KMS-11 (cell line): ENCODE measurements around the gene SLC12A8.

Experiments used
- H2AFZ ChIP-seq: fragments of 200-600 bp; sonication (generic); 2 replicates; pipeline ENCODE4 v1.6.1; 2016; ENCODE audit warnings: antibody characterized with exemption, mixed run types, low read depth
- H3K27ac ChIP-seq: fragments of 200-600 bp; sonication (generic); 2 replicates; pipeline ENCODE4 v1.6.1; 2016; ENCODE audit warnings: mild to moderate bottlenecking, mixed run types
- H3K27me3 ChIP-seq: fragments of 200-600 bp; sonication (generic); 2 replicates; pipeline ENCODE4 v1.6.1; 2017; ENCODE audit warnings: mild to moderate bottlenecking, low read depth, mixed run types, moderate library complexity; ENCODE audit not compliant: insufficient read depth
- H3K36me3 ChIP-seq: fragments of 200-600 bp; sonication (generic); 2 replicates; pipeline ENCODE4 v1.6.1; 2017; ENCODE audit warnings: mild to moderate bottlenecking, mixed run types; ENCODE audit not compliant: insufficient read depth
- H3K4me1 ChIP-seq: fragments of 200-600 bp; sonication (generic); 2 replicates; pipeline ENCODE4 v1.6.1; 2016; ENCODE audit warnings: mild to moderate bottlenecking, low read depth, mixed run types; ENCODE audit not compliant: poor library complexity, severe bottlenecking
- H3K4me2 ChIP-seq: fragments of 200-600 bp; sonication (generic); 2 replicates; pipeline ENCODE4 v1.7.0; 2016; ENCODE audit warnings: mild to moderate bottlenecking, mixed run types
- H3K4me3 ChIP-seq: fragments of 200-600 bp; sonication (generic); IDR thresholded peaks from 2 replicates; pipeline ENCODE4 v1.6.1; 2017; ENCODE audit warnings: low read depth, low read length, mixed read lengths; ENCODE audit not compliant: insufficient read depth
- H3K79me2 ChIP-seq: fragments of 200-600 bp; sonication (generic); 2 replicates; pipeline ENCODE4 v1.6.1; 2016; ENCODE audit warnings: low read depth, mixed run types; ENCODE audit not compliant: insufficient read depth
- H3K9ac ChIP-seq: fragments of 200-600 bp; sonication (generic); 2 replicates; pipeline ENCODE4 v1.6.1; 2016; ENCODE audit warnings: mild to moderate bottlenecking, mixed run types
- H4K20me1 ChIP-seq: fragments of 200-600 bp; sonication (generic); 2 replicates; pipeline ENCODE4 v1.6.1; 2016; ENCODE audit warnings: mild to moderate bottlenecking, mixed run types; ENCODE audit not compliant: insufficient read depth
- TF ChIP-seq, protein P1 (sequence below): fragments of 200-600 bp; sonication (generic); conservative IDR thresholded peaks from 2 replicates; pipeline ENCODE4 v1.6.1; 2017; ENCODE audit warnings: low read depth, mild to moderate bottlenecking, antibody characterized with exemption, low read length, moderate library complexity, mixed read lengths

Gene SLC12A8

DNA sequence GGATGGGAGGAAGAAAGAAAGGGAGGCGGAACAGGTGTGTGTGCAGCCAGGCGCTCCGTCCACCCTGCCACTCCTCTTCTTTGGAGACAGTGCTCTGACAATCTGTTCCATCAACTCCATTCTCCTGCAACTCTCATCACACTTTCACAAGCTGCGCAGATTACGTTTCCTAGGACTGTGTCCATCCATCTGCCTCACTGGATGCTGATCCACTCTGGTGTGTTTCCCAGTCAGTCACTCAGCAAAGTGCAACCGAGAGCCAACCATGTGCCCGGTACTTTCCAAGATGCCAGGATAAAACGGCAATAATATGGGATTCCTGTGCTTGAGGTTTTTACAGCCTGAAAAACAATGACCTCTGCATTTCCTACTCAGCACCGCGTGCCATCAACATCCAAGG is 59.6 kb downstream of the SLC12A8 start:
- H3K9ac ChIP-seq: no peak overlapping the region

DNA sequence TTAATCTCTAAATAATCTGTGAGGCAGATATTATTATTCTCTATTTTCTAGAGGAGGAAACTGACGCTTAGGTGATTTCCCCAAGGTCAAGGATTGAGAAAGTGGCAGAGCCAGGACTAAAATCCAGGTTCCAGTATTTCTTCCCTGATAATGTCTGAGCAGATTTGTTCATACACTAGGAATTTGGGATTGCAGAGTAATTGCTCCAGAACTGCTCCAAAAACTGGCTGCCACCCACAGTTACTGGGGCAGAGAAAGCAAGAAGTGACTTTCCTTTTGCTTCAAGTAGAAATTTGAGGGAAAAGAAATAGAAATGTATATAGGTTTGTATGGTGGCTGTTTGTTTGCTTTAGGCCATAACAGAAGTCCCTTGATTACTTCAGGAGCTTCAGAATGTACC is 60.6 kb downstream of the SLC12A8 start:
- H3K79me2 ChIP-seq: no peaks in the 10 kb centered on the region
- H3K9ac ChIP-seq: no peak overlapping the region
- no peaks in the 10 kb centered on the region for H4K20me1 ChIP-seq
- no peak overlapping the region for H3K27ac ChIP-seq
- H3K4me3 ChIP-seq: no peak overlapping the region
- no peaks in the 10 kb centered on the region for H3K27me3 ChIP-seq
- no peaks in the 10 kb centered on the region for H3K36me3 ChIP-seq
- TF ChIP-seq, protein P1, sequence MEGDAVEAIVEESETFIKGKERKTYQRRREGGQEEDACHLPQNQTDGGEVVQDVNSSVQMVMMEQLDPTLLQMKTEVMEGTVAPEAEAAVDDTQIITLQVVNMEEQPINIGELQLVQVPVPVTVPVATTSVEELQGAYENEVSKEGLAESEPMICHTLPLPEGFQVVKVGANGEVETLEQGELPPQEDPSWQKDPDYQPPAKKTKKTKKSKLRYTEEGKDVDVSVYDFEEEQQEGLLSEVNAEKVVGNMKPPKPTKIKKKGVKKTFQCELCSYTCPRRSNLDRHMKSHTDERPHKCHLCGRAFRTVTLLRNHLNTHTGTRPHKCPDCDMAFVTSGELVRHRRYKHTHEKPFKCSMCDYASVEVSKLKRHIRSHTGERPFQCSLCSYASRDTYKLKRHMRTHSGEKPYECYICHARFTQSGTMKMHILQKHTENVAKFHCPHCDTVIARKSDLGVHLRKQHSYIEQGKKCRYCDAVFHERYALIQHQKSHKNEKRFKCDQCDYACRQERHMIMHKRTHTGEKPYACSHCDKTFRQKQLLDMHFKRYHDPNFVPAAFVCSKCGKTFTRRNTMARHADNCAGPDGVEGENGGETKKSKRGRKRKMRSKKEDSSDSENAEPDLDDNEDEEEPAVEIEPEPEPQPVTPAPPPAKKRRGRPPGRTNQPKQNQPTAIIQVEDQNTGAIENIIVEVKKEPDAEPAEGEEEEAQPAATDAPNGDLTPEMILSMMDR: no peak
- no peaks in the 10 kb centered on the region for H3K4me1 ChIP-seq
- no peak overlapping the region for H2AFZ ChIP-seq
- no peak overlapping the region for H3K4me2 ChIP-seq

More for the DNA sequence above, 59.6 kb downstream of the SLC12A8 start:
- Histone ChIP-seq H3K79me2 (no peaks in the 10 kb centered on the region), H3K36me3 (no peaks in the 10 kb centered on the region), H3K4me1 (no peaks in the 10 kb centered on the region), H4K20me1 (no peaks in the 10 kb centered on the region), H3K27me3 (no peaks in the 10 kb centered on the region), H2AFZ (no peak overlapping the region), H3K27ac (no peak overlapping the region), H3K4me2 (no peak overlapping the region), H3K4me3 (no peak overlapping the region)
- TF ChIP-seq, protein P1: no peak

DNA sequence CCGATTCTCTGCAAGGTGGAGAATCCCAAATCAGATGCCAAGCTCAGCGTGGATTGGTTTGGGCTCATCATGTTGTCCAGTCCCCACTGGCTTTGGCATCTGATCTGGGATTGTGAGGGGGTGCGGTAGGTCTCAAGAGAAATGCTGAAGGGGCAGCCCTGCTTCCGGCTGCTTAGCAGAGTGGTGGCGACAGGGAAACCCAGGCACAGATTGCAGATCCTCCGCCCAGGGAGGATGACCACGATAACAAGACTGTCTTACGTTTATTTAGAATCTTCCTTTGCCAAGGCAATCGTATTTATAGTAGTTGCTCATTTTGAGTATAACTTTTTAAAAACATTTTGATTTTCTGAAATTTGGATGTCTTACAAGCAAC is 61.1 kb downstream of the SLC12A8 start:
- Histone ChIP-seq H3K36me3 (no peaks in the 10 kb centered on the region), H3K4me3 (no peak overlapping the region), H3K27ac (no peak overlapping the region), H3K4me2 (no peak overlapping the region), H3K4me1 (no peaks in the 10 kb centered on the region), H4K20me1 (no peaks in the 10 kb centered on the region), H2AFZ (no peak overlapping the region), H3K9ac (no peak overlapping the region), H3K27me3 (no peaks in the 10 kb centered on the region), H3K79me2 (no peaks in the 10 kb centered on the region)
- TF ChIP-seq, protein P1: no peak

DNA sequence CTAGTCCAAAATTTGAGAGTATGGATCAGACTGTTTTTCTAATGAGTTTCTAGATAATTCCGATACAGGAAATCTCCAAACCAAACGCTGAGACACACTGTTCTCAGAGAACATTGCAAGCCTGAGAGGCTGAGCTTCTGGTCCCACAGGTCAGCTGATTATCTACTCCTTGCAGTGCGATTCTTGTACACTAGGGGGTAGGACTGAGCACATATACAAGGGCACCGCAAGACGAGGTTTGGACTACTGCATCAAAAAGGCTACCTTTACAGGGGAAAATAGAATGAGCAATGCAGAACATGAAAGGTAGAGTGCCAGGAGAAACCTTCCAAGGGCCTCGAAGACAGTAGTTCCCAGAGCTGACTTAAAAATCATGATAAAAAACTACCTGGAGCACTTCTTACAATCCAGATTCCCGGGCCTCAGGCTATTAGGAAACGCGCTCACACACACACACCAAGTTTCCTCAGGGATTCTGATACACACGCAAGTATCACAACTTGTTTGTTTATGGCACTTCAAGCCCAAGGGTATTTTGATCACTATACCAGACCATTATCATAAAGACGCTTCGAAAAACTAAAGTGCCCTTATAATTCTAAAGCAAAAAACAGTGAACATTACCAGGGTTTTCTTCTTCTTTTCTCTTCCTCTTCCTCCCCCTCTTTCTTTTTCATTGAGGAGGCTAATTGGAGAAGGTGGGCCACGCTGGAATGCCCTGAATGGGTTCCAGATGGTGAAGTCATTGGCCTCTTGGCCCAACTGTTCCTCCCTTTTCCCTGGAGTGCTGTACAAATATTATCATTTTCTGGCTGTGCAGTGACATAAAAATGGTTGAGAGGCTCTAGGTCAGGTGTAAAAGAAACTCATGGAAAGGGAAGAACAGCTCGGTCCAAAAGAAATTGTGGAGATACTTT is 61.8 kb downstream of the SLC12A8 start:
- Histone ChIP-seq H3K9ac (no peak overlapping the region), H3K36me3 (no peaks in the 10 kb centered on the region), H2AFZ (no peak overlapping the region), H3K4me3 (no peak overlapping the region), H3K79me2 (no peaks in the 10 kb centered on the region), H3K27me3 (no peaks in the 10 kb centered on the region), H4K20me1 (no peaks in the 10 kb centered on the region), H3K4me2 (no peak overlapping the region), H3K27ac (no peak overlapping the region), H3K4me1 (no peaks in the 10 kb centered on the region)
- TF ChIP-seq, protein P1: peak; percentile 87
